ENCODE data around the gene PYROXD2. TPM values are rescaled to one million over a fixed set of nuclear protein-coding genes. Genes with fewer than 3 reads are reported as not detected.

PYROXD2 gene
- total RNA-seq, 2 experiments from 2014 or later, result 4.1 to 4.4 TPM

DNA sequence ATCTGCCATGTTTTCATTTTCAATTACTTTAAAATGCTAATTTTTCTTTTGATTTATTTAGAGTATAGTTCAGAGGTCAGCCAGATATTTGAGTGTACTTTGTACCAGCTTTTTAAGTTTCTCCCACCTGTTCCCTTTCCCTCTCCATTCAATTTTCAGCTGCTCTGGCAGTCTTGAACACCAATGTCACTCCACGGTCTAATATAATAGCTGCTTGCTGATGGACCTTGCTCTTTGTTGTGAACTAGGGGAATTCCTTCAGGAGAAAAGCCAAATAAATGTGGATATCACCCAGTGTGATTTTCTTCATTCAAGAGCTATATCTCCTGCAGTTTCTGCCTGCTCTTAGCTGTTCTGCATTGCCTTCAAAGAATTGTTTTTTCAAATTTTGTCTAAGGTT is 35.6 kb upstream of the PYROXD2 start:
- H3K27ac Mint-ChIP-seq, result no peak overlapping the region
- ChIA-PET POLR2A (no interaction called here), CTCF (no interaction called here)
- DNase-seq, result no peak
- no peak for ATAC-seq
- intact Hi-C loops (cut with DNase I, micrococcal nuclease), result no loop called here
- no peaks in the 10 kb centered on the region for H3K36me3 Mint-ChIP-seq (ENCODE audit: low read depth)
- no peaks in the 10 kb centered on the region for H3K9me3 Mint-ChIP-seq (ENCODE audit: low read depth)
- peaks cover 10% of the 10 kb centered on the region for H3K4me1 Mint-ChIP-seq
- no peak overlapping the region for H3K4me3 Mint-ChIP-seq
- H3K27me3 Mint-ChIP-seq, result peaks cover 13% of the 10 kb centered on the region

GRCh38 chr10:98449287-98449686 is 34.3 kb upstream of the PYROXD2 start:
- peaks cover 23% of the 10 kb centered on the region for H3K4me1 Mint-ChIP-seq
- no peak for ATAC-seq
- H3K27ac Mint-ChIP-seq, result no peak overlapping the region
- ChIA-PET CTCF (no interaction called here), POLR2A (no interaction called here)
- intact Hi-C loops (cut with DNase I, micrococcal nuclease), result loop anchor here in 1 of 2 experiments (5.0 to 10.0 kb wide), 2 partner anchors 983 to 1176 kb away; partner anchors contain the start of genes GOT1 and SLC25A28
- no peaks in the 10 kb centered on the region for H3K9me3 Mint-ChIP-seq (ENCODE audit: low read depth)
- H3K36me3 Mint-ChIP-seq (ENCODE audit: low read depth), result peaks cover 9% of the 10 kb centered on the region
- H3K4me3 Mint-ChIP-seq, result no peak overlapping the region
- DNase-seq, result no peak
- peaks cover 13% of the 10 kb centered on the region for H3K27me3 Mint-ChIP-seq

- ChIA-PET CTCF (interaction anchor here (0.6 to 2.1 kb wide), 3 partner anchors 20 to 137 kb away, joined by 3 to 7 read pairs (median 5); no protein-coding TSS in a partner anchor), POLR2A (interaction anchor here (0.7 kb wide), 1 partner anchor 1292 kb away, joined by 4 read pairs; no protein-coding TSS in a partner anchor)
- Mint-ChIP-seq H3K27ac (peak within 1 kb of the TSS; percentile 88), H3K4me1 (peaks cover 39% of the 10 kb centered on the region), H3K9me3 (ENCODE audit: low read depth) (no peaks in the 10 kb centered on the region), H3K4me3 (peak within 1 kb of the TSS; percentile 93), H3K27me3 (peaks cover 5% of the 10 kb centered on the region), H3K36me3 (ENCODE audit: low read depth) (peaks cover 30% of the 10 kb centered on the region)
- DNase-seq, result peak; percentile 92
- intact Hi-C loops (cut with DNase I, micrococcal nuclease), result loop anchor here in 1 of 2 experiments (1.0 to 10.0 kb wide), 4 partner anchors 42 to 1178 kb away; partner anchors contain the start of genes GOT1, R3HCC1L and SLC25A28
- ATAC-seq, result peak; percentile 93
Measured at GRCh38 chr10:98446661-98447221, 31.8 kb upstream of the PYROXD2 start, which contains the start of gene HPS1. HPS1 (minus strand) TSS chr10:98446935; CDS start chr10:98443240, 3,695 bp downstream.

- peak; percentile 49 for ATAC-seq
- Mint-ChIP-seq H3K9me3 (ENCODE audit: low read depth) (no peaks in the 10 kb centered on the region), H3K36me3 (ENCODE audit: low read depth) (peaks cover 34% of the 10 kb centered on the region), H3K27me3 (peaks cover 5% of the 10 kb centered on the region), H3K27ac (peak overlapping the region; percentile 88), H3K4me3 (peak overlapping the region; percentile 93), H3K4me1 (peaks cover 44% of the 10 kb centered on the region)
- intact Hi-C loops (cut with DNase I, micrococcal nuclease), result loop anchor here in 1 of 2 experiments (1.0 to 10.0 kb wide), 4 partner anchors 41 to 1179 kb away; partner anchors contain the start of genes GOT1, R3HCC1L and SLC25A28
- peak; percentile 67 for DNase-seq
- ChIA-PET CTCF (interaction anchor here (0.6 to 2.1 kb wide), 3 partner anchors 21 to 526 kb away, joined by 3 to 7 read pairs (median 3); no protein-coding TSS in a partner anchor), POLR2A (interaction anchor here (0.7 kb wide), 1 partner anchor 1293 kb away, joined by 4 read pairs; no protein-coding TSS in a partner anchor)
Measured at GRCh38 chr10:98446151-98446660, 31.2 kb upstream of the PYROXD2 start.

- Mint-ChIP-seq H3K36me3 (ENCODE audit: low read depth) (peaks cover 39% of the 10 kb centered on the region), H3K4me1 (peaks cover 47% of the 10 kb centered on the region), H3K27me3 (no peaks in the 10 kb centered on the region), H3K9me3 (ENCODE audit: low read depth) (no peaks in the 10 kb centered on the region), H3K4me3 (peak overlapping the region; percentile 93), H3K27ac (peak overlapping the region; percentile 88)
- ATAC-seq (no peak), DNase-seq (no peak)
- intact Hi-C loops (cut with DNase I, micrococcal nuclease), result loop anchor here in 1 of 2 experiments (5.0 to 10.0 kb wide), 2 partner anchors 987 to 1179 kb away; partner anchors contain the start of genes GOT1 and SLC25A28
- ChIA-PET POLR2A (no interaction called here), CTCF (interaction anchor here (0.6 to 2.1 kb wide), 2 partner anchors 20 to 525 kb away, joined by 3 to 7 read pairs; no protein-coding TSS in a partner anchor)
Measured at GRCh38 chr10:98445200-98445812, 30.3 kb upstream of the PYROXD2 start.

GRCh38 chr10:98444314-98445006 is 29.5 kb upstream of the PYROXD2 start:
- ChIA-PET CTCF (interaction anchor here (2.1 kb wide), 1 partner anchor 19 kb away, joined by 7 read pairs; no protein-coding TSS in a partner anchor), POLR2A (no interaction called here)
- Mint-ChIP-seq H3K36me3 (ENCODE audit: low read depth) (peaks cover 47% of the 10 kb centered on the region), H3K27me3 (no peaks in the 10 kb centered on the region), H3K9me3 (ENCODE audit: low read depth) (no peaks in the 10 kb centered on the region), H3K27ac (peak overlapping the region; percentile 38), H3K4me3 (peak overlapping the region; percentile 93), H3K4me1 (peaks cover 47% of the 10 kb centered on the region)
- intact Hi-C loops (cut with DNase I, micrococcal nuclease), result loop anchor here in 1 of 2 experiments (5.0 to 10.0 kb wide), 2 partner anchors 988 to 1180 kb away; partner anchors contain the start of genes GOT1 and SLC25A28
- ATAC-seq (no peak), DNase-seq (no peak)

GRCh38 chr10:98438715-98439114 is 23.7 kb upstream of the PYROXD2 start:
- CTCF ChIA-PET, result no interaction called here
- Mint-ChIP-seq H3K27ac (no peak overlapping the region), H3K4me1 (peaks cover 27% of the 10 kb centered on the region), H3K9me3 (ENCODE audit: low read depth) (no peaks in the 10 kb centered on the region), H3K36me3 (ENCODE audit: low read depth) (peaks cover 70% of the 10 kb centered on the region), H3K27me3 (no peaks in the 10 kb centered on the region), H3K4me3 (no peak overlapping the region)
- ATAC-seq, result no peak
- intact Hi-C loops (cut with DNase I, micrococcal nuclease), result no loop called here
- no peak for DNase-seq
- POLR2A ChIA-PET, result no interaction called here

GRCh38 chr10:98436704-98437103 is 21.7 kb upstream of the PYROXD2 start:
- H3K4me1 Mint-ChIP-seq, result peaks cover 14% of the 10 kb centered on the region
- DNase-seq, result no peak
- no peaks in the 10 kb centered on the region for H3K27me3 Mint-ChIP-seq
- H3K27ac Mint-ChIP-seq, result no peak overlapping the region
- intact Hi-C loops (cut with DNase I, micrococcal nuclease), result no loop called here
- ChIA-PET POLR2A (no interaction called here), CTCF (interaction anchor here (0.7 to 1.6 kb wide), 5 partner anchors 9 to 814 kb away, joined by 3 to 8 read pairs (median 3); no protein-coding TSS in a partner anchor)
- no peak overlapping the region for H3K4me3 Mint-ChIP-seq
- H3K9me3 Mint-ChIP-seq (ENCODE audit: low read depth), result peaks cover 2% of the 10 kb centered on the region
- H3K36me3 Mint-ChIP-seq (ENCODE audit: low read depth), result peaks cover 73% of the 10 kb centered on the region
- no peak for ATAC-seq

DNA sequence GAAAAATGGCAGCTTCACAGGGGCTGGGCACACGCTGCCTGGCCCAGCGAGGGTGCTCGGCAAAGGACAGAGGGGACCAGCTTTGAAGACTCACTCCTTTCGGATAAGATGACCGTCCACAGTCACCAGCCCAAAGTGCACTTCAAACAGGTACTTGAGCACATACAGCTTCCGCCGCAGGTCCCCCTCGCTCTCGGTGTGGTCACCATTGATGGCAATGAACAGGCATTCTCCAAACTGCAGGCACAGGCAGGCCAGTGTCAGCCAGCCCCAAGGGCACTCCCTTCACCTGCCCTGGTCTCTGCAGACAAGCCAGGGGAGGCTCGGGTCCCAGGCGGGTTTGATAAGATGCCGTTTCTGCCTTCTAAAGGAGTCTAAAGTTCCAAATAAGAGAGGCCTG is 20.2 kb upstream of the PYROXD2 start:
- ChIA-PET POLR2A (no interaction called here), CTCF (interaction anchor here (0.6 to 1.6 kb wide), 4 partner anchors 10 to 30 kb away, joined by 3 to 8 read pairs (median 4); no protein-coding TSS in a partner anchor)
- Mint-ChIP-seq H3K4me1 (peaks cover 6% of the 10 kb centered on the region), H3K27me3 (no peaks in the 10 kb centered on the region), H3K9me3 (ENCODE audit: low read depth) (peaks cover 2% of the 10 kb centered on the region), H3K27ac (no peak overlapping the region), H3K36me3 (ENCODE audit: low read depth) (peaks cover 73% of the 10 kb centered on the region), H3K4me3 (no peak overlapping the region)
- intact Hi-C loops (cut with DNase I, micrococcal nuclease), result no loop called here
- DNase-seq, result no peak
- no peak for ATAC-seq

- H3K9me3 Mint-ChIP-seq (ENCODE audit: low read depth), result peaks cover 2% of the 10 kb centered on the region
- ATAC-seq, result no peak
- intact Hi-C loops (cut with DNase I, micrococcal nuclease), result no loop called here
- ChIA-PET POLR2A (no interaction called here), CTCF (interaction anchor here (1.0 kb wide), 1 partner anchor 8 kb away, joined by 5 read pairs; no protein-coding TSS in a partner anchor)
- no peaks in the 10 kb centered on the region for H3K27me3 Mint-ChIP-seq
- no peak for DNase-seq
- H3K4me1 Mint-ChIP-seq, result peaks cover 6% of the 10 kb centered on the region
- H3K4me3 Mint-ChIP-seq, result no peak overlapping the region
- no peak overlapping the region for H3K27ac Mint-ChIP-seq
- peaks cover 63% of the 10 kb centered on the region for H3K36me3 Mint-ChIP-seq (ENCODE audit: low read depth)
Measured at GRCh38 chr10:98433881-98434732, 19.1 kb upstream of the PYROXD2 start.
